Breast epithelium (tissue), 3 donors: ENCODE measurements around the gene CAMTA1.

Experiments
- CTCF ChIP-seq, 3 donors: fragments of 450-650 bp; IDR thresholded peaks; one replicate each; pipeline ENCODE4 v1.5.1; 2016 to 2017; ENCODE audit warnings: antibody characterized with exemption in 3 of 3, mild to moderate bottlenecking in 3 of 3, moderate library complexity in 3 of 3
- POLR2A ChIP-seq: fragments of 450-650 bp; IDR thresholded peaks from one replicate; pipeline ENCODE4 v1.6.1; 2016; ENCODE audit warnings: antibody characterized with exemption, mild to moderate bottlenecking, moderate library complexity
- POLR2AphosphoS5 ChIP-seq, 3 donors: sonication (generic); formaldehyde crosslinking; IDR thresholded peaks; one replicate each; pipeline ENCODE4 v1.6.1; 2017; ENCODE audit warnings: antibody characterized with exemption in 3 of 3

GRCh38 chr1:6923012-6923411 lies 137.8 kb downstream of the CAMTA1 start:
- TF ChIP-seq POLR2A: no peak
- TF ChIP-seq CTCF (IDR thresholded peaks at IDR 0.05): no peak
- no peak for TF ChIP-seq POLR2AphosphoS5 (IDR thresholded peaks at IDR 0.05)
